Neural crest cell (in vitro differentiated cells): ENCODE results near the gene ASIC3. TPM values are rescaled to one million over a fixed set of nuclear protein-coding genes. Genes with fewer than 3 reads are reported as not detected.

Experiments used
- DNase-seq: peaks from one replicate; pipeline ENCODE4 v3.0.0; 2021; ENCODE audit warnings: low read depth, mixed read lengths, low spot score
- H3K27ac Mint-ChIP-seq: one replicate; pipeline ENCODE4 v1.8.0; 2021; ENCODE audit warnings: mild to moderate bottlenecking, mixed read lengths; ENCODE audit not compliant: unreplicated experiment
- H3K27me3 Mint-ChIP-seq: 2 replicates; pipeline ENCODE4 v1.8.0; 2021; ENCODE audit warnings: low read depth, mild to moderate bottlenecking, mixed read lengths
- H3K36me3 Mint-ChIP-seq: 2 replicates; pipeline ENCODE4 v1.8.0; 2021; ENCODE audit warnings: low read depth, mild to moderate bottlenecking, mixed read lengths
- H3K4me1 Mint-ChIP-seq: 2 replicates; pipeline ENCODE4 v1.8.0; 2021; ENCODE audit warnings: mixed read lengths
- H3K4me3 Mint-ChIP-seq: one replicate; pipeline ENCODE4 v1.8.0; 2021; ENCODE audit warnings: mild to moderate bottlenecking, mixed read lengths
- H3K9me3 Mint-ChIP-seq: 2 replicates; pipeline ENCODE4 v1.8.0; 2021; ENCODE audit warnings: mixed read lengths
- CTCF ChIP-seq: fragments of 200-600 bp; sonication (generic); conservative IDR thresholded peaks from 2 replicates; pipeline ENCODE4 v1.5.0; 2021; ENCODE audit warnings: antibody characterized with exemption, mild to moderate bottlenecking
- total RNA-seq: library from RNA; stranded (reverse); gene quantifications from 2 replicates; pipeline ENCODE4 v1.2.1, GENCODE V29; 2021

The ASIC3 gene
- total RNA-seq, 1 donor from 2014 or later = 6.0 TPM

GRCh38 chr7:151057989-151058780 lies 9.9 kb downstream of the ASIC3 start:
- peak overlapping the region; percentile 96 for H3K4me3 Mint-ChIP-seq
- peak; percentile 90 for DNase-seq
- no peaks in the 10 kb centered on the region for H3K36me3 Mint-ChIP-seq
- peaks cover 49% of the 10 kb centered on the region for H3K4me1 Mint-ChIP-seq
- TF ChIP-seq CTCF = no peak
- no peaks in the 10 kb centered on the region for H3K9me3 Mint-ChIP-seq
- no peaks in the 10 kb centered on the region for H3K27me3 Mint-ChIP-seq
- H3K27ac Mint-ChIP-seq = peak overlapping the region; percentile 95

GRCh38 chr7:151058781-151059366 lies 10.5 kb downstream of the ASIC3 start:
- H3K36me3 Mint-ChIP-seq = no peaks in the 10 kb centered on the region
- H3K4me1 Mint-ChIP-seq = peaks cover 53% of the 10 kb centered on the region
- no peaks in the 10 kb centered on the region for H3K9me3 Mint-ChIP-seq
- no peaks in the 10 kb centered on the region for H3K27me3 Mint-ChIP-seq
- peak overlapping the region; percentile 96 for H3K4me3 Mint-ChIP-seq
- TF ChIP-seq CTCF = no peak
- H3K27ac Mint-ChIP-seq = peak overlapping the region; percentile 95
- no peak for DNase-seq

- DNase-seq = peak; percentile 61
- H3K4me3 Mint-ChIP-seq = peak within 1 kb of the TSS; percentile 96
- no peaks in the 10 kb centered on the region for H3K9me3 Mint-ChIP-seq
- H3K27me3 Mint-ChIP-seq = no peaks in the 10 kb centered on the region
- TF ChIP-seq CTCF = peak; percentile 68
- H3K4me1 Mint-ChIP-seq = peaks cover 53% of the 10 kb centered on the region
- H3K36me3 Mint-ChIP-seq = no peaks in the 10 kb centered on the region
- peak within 1 kb of the TSS; percentile 95 for H3K27ac Mint-ChIP-seq
Observed at GRCh38 chr7:151059367-151060112, 11.2 kb downstream of the ASIC3 start, which contains the start of gene SLC4A2. TSS of gene SLC4A2 (plus strand) at chr7:151059589. CDS start at chr7:151061988, 2,399 bp downstream.

GRCh38 chr7:151060113-151060415 lies 11.7 kb downstream of the ASIC3 start:
- Mint-ChIP-seq H3K36me3 (no peaks in the 10 kb centered on the region), H3K27ac (peak overlapping the region; percentile 19), H3K4me3 (peak overlapping the region; percentile 92), H3K4me1 (peaks cover 53% of the 10 kb centered on the region), H3K27me3 (no peaks in the 10 kb centered on the region), H3K9me3 (no peaks in the 10 kb centered on the region)
- TF ChIP-seq CTCF = peak; percentile 36
- no peak for DNase-seq

- H3K4me3 Mint-ChIP-seq = peak overlapping the region; percentile 92
- H3K36me3 Mint-ChIP-seq = no peaks in the 10 kb centered on the region
- TF ChIP-seq CTCF = no peak
- H3K4me1 Mint-ChIP-seq = peaks cover 53% of the 10 kb centered on the region
- no peaks in the 10 kb centered on the region for H3K27me3 Mint-ChIP-seq
- H3K9me3 Mint-ChIP-seq = no peaks in the 10 kb centered on the region
- DNase-seq = no peak
- H3K27ac Mint-ChIP-seq = peak overlapping the region; percentile 19
Observed at GRCh38 chr7:151060416-151061212, 12.3 kb downstream of the ASIC3 start.
